GM23338 (cell line): ENCODE results near the gene UBL3.

Experiments
- CREB1 ChIP-seq: fragments of 250-450 bp; sonication (Bioruptor Pico); IDR thresholded peaks from 2 replicates; pipeline ENCODE4 v1.5.0; 2020; ENCODE audit warnings: low read depth, mild to moderate bottlenecking, moderate library complexity
- EZH2 ChIP-seq: fragments of 200-600 bp; sonication (generic); IDR thresholded peaks from one replicate; pipeline ENCODE4 v1.8.0; 2017; ENCODE audit warnings: antibody characterized with exemption, mild to moderate bottlenecking, low read depth; ENCODE audit not compliant: unreplicated experiment
- EZH2phosphoT487 ChIP-seq: fragments of 200-600 bp; sonication (generic); IDR thresholded peaks from one replicate; pipeline ENCODE4 v1.8.1; 2018; ENCODE audit warnings: antibody characterized with exemption; ENCODE audit not compliant: unreplicated experiment
- JUNB ChIP-seq: IDR thresholded peaks from one replicate; pipeline ENCODE4 v1.6.1; 2016; ENCODE audit warnings: antibody characterized with exemption; ENCODE audit not compliant: unreplicated experiment
- NANOG ChIP-seq: IDR thresholded peaks from 2 replicates; pipeline ENCODE4 v1.6.1; 2016; ENCODE audit warnings: antibody characterized with exemption, borderline replicate concordance
- POLR2AphosphoS5 ChIP-seq: IDR thresholded peaks from 2 replicates; pipeline ENCODE4 v1.6.1; 2016; ENCODE audit warnings: antibody characterized with exemption, low read depth
- STAT1 ChIP-seq: IDR thresholded peaks from one replicate; pipeline ENCODE4 v1.6.1; 2016; ENCODE audit warnings: antibody characterized with exemption; ENCODE audit not compliant: unreplicated experiment
- ZNF114 ChIP-seq: fragments of 250-450 bp; sonication (Bioruptor Pico); IDR thresholded peaks from 2 replicates; pipeline ENCODE4 v1.5.0; 2020; ENCODE audit warnings: mild to moderate bottlenecking, moderate library complexity
- ZNF331 ChIP-seq: fragments of 250-450 bp; sonication (Bioruptor Pico); IDR thresholded peaks from 2 replicates; pipeline ENCODE4 v1.5.0; 2020; ENCODE audit warnings: low read depth, mild to moderate bottlenecking, moderate library complexity
- TF ChIP-seq, protein P1 (sequence below), 2 experiments: fragments of 200-600 bp in 1 of 2; sonication (generic) in 1 of 2; conservative IDR thresholded peaks; 2 replicates each; pipeline versions ENCODE4 v1.5.1 to v1.6.1; 2016 to 2017; ENCODE audit warnings: antibody characterized with exemption in 2 of 2, low read depth in 2 of 2, mild to moderate bottlenecking in 2 of 2, moderate library complexity in 1 of 2
- TF ChIP-seq, protein P2 (sequence below): IDR thresholded peaks from one replicate; pipeline ENCODE4 v1.6.1; 2018; ENCODE audit warnings: antibody characterized with exemption; ENCODE audit not compliant: unreplicated experiment
- TF ChIP-seq, protein P3 (sequence below): fragments of 250-450 bp; sonication (Bioruptor Pico); IDR thresholded peaks from 2 replicates; pipeline ENCODE4 v1.5.0; 2020; ENCODE audit warnings: mild to moderate bottlenecking, moderate library complexity

DNA sequence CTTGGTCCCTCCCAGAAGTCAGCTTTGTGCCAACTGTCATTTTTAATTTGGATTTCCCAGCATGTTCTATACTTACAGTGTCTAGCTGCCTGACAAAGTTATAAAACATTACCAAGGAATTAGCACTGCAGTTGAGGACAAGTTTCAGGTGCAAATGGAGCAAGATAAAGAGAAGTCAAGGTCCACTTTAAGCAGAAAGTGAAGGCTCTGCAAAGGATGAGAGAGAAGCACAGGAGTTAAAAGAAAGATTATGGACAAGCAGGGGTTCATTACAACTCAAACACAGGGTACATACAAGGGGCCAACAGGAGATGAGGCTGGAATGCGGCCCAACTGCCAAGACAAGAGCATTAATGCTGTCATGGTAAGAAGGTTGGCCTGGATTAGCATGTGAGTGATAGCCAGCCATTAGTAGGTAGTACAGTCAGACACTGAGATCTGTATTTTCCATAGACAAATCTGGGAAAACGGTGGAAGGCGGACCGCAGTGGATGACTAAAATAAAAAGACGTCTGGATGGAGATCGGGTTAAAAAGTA is 17.6 kb downstream of the UBL3 start:
- TF ChIP-seq, protein P1, sequence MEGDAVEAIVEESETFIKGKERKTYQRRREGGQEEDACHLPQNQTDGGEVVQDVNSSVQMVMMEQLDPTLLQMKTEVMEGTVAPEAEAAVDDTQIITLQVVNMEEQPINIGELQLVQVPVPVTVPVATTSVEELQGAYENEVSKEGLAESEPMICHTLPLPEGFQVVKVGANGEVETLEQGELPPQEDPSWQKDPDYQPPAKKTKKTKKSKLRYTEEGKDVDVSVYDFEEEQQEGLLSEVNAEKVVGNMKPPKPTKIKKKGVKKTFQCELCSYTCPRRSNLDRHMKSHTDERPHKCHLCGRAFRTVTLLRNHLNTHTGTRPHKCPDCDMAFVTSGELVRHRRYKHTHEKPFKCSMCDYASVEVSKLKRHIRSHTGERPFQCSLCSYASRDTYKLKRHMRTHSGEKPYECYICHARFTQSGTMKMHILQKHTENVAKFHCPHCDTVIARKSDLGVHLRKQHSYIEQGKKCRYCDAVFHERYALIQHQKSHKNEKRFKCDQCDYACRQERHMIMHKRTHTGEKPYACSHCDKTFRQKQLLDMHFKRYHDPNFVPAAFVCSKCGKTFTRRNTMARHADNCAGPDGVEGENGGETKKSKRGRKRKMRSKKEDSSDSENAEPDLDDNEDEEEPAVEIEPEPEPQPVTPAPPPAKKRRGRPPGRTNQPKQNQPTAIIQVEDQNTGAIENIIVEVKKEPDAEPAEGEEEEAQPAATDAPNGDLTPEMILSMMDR (conservative IDR thresholded peaks at IDR 0.05; ENCODE audit: low read depth in 2 of 2), result no peak
- TF ChIP-seq POLR2AphosphoS5 (no peak), EZH2 (no peak), EZH2phosphoT487 (no peak), NANOG (no peak), CREB1 (CRISPR knock-in tag) (no peak), ZNF331 (CRISPR knock-in tag) (no peak), JUNB (no peak), ZNF114 (CRISPR knock-in tag) (no peak), STAT1 (no peak)
- TF ChIP-seq, protein P2, sequence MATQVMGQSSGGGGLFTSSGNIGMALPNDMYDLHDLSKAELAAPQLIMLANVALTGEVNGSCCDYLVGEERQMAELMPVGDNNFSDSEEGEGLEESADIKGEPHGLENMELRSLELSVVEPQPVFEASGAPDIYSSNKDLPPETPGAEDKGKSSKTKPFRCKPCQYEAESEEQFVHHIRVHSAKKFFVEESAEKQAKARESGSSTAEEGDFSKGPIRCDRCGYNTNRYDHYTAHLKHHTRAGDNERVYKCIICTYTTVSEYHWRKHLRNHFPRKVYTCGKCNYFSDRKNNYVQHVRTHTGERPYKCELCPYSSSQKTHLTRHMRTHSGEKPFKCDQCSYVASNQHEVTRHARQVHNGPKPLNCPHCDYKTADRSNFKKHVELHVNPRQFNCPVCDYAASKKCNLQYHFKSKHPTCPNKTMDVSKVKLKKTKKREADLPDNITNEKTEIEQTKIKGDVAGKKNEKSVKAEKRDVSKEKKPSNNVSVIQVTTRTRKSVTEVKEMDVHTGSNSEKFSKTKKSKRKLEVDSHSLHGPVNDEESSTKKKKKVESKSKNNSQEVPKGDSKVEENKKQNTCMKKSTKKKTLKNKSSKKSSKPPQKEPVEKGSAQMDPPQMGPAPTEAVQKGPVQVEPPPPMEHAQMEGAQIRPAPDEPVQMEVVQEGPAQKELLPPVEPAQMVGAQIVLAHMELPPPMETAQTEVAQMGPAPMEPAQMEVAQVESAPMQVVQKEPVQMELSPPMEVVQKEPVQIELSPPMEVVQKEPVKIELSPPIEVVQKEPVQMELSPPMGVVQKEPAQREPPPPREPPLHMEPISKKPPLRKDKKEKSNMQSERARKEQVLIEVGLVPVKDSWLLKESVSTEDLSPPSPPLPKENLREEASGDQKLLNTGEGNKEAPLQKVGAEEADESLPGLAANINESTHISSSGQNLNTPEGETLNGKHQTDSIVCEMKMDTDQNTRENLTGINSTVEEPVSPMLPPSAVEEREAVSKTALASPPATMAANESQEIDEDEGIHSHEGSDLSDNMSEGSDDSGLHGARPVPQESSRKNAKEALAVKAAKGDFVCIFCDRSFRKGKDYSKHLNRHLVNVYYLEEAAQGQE, result no peak
- TF ChIP-seq, protein P3, sequence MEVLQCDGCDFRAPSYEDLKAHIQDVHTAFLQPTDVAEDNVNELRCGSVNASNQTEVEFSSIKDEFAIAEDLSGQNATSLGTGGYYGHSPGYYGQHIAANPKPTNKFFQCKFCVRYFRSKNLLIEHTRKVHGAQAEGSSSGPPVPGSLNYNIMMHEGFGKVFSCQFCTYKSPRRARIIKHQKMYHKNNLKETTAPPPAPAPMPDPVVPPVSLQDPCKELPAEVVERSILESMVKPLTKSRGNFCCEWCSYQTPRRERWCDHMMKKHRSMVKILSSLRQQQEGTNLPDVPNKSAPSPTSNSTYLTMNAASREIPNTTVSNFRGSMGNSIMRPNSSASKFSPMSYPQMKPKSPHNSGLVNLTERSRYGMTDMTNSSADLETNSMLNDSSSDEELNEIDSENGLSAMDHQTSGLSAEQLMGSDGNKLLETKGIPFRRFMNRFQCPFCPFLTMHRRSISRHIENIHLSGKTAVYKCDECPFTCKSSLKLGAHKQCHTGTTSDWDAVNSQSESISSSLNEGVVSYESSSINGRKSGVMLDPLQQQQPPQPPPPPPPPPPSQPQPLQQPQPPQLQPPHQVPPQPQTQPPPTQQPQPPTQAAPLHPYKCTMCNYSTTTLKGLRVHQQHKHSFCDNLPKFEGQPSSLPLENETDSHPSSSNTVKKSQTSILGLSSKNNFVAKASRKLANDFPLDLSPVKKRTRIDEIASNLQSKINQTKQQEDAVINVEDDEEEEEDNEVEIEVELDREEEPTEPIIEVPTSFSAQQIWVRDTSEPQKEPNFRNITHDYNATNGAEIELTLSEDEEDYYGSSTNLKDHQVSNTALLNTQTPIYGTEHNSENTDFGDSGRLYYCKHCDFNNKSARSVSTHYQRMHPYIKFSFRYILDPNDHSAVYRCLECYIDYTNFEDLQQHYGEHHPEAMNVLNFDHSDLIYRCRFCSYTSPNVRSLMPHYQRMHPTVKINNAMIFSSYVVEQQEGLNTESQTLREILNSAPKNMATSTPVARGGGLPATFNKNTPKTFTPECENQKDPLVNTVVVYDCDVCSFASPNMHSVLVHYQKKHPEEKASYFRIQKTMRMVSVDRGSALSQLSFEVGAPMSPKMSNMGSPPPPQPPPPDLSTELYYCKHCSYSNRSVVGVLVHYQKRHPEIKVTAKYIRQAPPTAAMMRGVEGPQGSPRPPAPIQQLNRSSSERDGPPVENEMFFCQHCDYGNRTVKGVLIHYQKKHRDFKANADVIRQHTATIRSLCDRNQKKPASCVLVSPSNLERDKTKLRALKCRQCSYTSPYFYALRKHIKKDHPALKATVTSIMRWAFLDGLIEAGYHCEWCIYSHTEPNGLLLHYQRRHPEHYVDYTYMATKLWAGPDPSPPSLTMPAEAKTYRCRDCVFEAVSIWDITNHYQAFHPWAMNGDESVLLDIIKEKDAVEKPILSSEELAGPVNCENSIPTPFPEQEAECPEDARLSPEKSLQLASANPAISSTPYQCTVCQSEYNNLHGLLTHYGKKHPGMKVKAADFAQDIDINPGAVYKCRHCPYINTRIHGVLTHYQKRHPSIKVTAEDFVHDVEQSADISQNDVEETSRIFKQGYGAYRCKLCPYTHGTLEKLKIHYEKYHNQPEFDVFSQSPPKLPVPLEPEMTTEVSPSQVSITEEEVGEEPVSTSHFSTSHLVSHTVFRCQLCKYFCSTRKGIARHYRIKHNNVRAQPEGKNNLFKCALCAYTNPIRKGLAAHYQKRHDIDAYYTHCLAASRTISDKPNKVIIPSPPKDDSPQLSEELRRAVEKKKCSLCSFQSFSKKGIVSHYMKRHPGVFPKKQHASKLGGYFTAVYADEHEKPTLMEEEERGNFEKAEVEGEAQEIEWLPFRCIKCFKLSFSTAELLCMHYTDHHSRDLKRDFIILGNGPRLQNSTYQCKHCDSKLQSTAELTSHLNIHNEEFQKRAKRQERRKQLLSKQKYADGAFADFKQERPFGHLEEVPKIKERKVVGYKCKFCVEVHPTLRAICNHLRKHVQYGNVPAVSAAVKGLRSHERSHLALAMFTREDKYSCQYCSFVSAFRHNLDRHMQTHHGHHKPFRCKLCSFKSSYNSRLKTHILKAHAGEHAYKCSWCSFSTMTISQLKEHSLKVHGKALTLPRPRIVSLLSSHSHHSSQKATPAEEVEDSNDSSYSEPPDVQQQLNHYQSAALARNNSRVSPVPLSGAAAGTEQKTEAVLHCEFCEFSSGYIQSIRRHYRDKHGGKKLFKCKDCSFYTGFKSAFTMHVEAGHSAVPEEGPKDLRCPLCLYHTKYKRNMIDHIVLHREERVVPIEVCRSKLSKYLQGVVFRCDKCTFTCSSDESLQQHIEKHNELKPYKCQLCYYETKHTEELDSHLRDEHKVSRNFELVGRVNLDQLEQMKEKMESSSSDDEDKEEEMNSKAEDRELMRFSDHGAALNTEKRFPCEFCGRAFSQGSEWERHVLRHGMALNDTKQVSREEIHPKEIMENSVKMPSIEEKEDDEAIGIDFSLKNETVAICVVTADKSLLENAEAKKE (CRISPR knock-in tag), result no peak
